DND-41 (cell line): ENCODE data around the gene TLR8.
"Not testable (repeated sequence)": the region's sequence is repeated elsewhere in the genome, so short reads cannot be mapped to it uniquely, and the experiment has no call there.

Experiments used
- ATAC-seq: fragments of 200-7000 bp; cut with Tn5 transposase; 3 replicates; pipeline ENCODE4 v1.9.1; 2021; ENCODE audit warnings: low read depth; ENCODE audit not compliant: insufficient read depth
- DNase-seq: peaks from one replicate; pipeline ENCODE4 v3.0.0-alpha.2; 2020
- H2AFZ ChIP-seq: 2 replicates; pipeline ENCODE4 v1.6.0; 2012; ENCODE audit warnings: low read depth, low read length
- H3K27ac ChIP-seq: 2 replicates; pipeline ENCODE4 v1.5.1; 2012; ENCODE audit warnings: low read length, inconsistent platforms
- H3K27me3 ChIP-seq: fragments of 200-600 bp; sonication (generic); 2 replicates; pipeline ENCODE4 v1.6.0; 2012; ENCODE audit warnings: low read length, mild to moderate bottlenecking, inconsistent platforms; ENCODE audit not compliant: insufficient read depth, poor library complexity
- H3K36me3 ChIP-seq: 2 replicates; pipeline ENCODE4 v1.5.1; 2012; ENCODE audit warnings: low read length, inconsistent platforms; ENCODE audit not compliant: insufficient read depth
- H3K4me1 ChIP-seq: 2 replicates; pipeline ENCODE4 v1.5.1; 2012; ENCODE audit warnings: mild to moderate bottlenecking, low read length; ENCODE audit not compliant: insufficient read depth
- H3K4me2 ChIP-seq: 2 replicates; pipeline ENCODE4 v1.6.0; 2012; ENCODE audit warnings: mild to moderate bottlenecking, moderate library complexity, low read length, inconsistent platforms; ENCODE audit not compliant: insufficient read depth
- H3K4me3 ChIP-seq, 2 experiments: fragments of 200-600 bp in 1 of 2; shearing (Covaris generic) in 1 of 2; 2 replicates each; pipeline ENCODE4 v1.5.1; 2012 to 2016; ENCODE audit warnings: inconsistent platforms in 2 of 2, low read length in 2 of 2, mild to moderate bottlenecking in 2 of 2, low read depth in 1 of 2, moderate library complexity in 1 of 2
- H3K79me2 ChIP-seq: 2 replicates; pipeline ENCODE4 v1.6.0; 2012; ENCODE audit warnings: low read length, inconsistent platforms; ENCODE audit not compliant: insufficient read depth
- H3K9ac ChIP-seq: 2 replicates; pipeline ENCODE4 v1.6.0; 2012; ENCODE audit warnings: low read depth, mild to moderate bottlenecking, inconsistent platforms, low read length, moderate library complexity
- H3K9me3 ChIP-seq: 2 replicates; pipeline ENCODE4 v1.5.1; 2012; ENCODE audit warnings: low read length, moderate library complexity, mild to moderate bottlenecking, inconsistent platforms; ENCODE audit not compliant: insufficient read depth, severe bottlenecking
- H4K20me1 ChIP-seq: 2 replicates; pipeline ENCODE4 v1.6.0; 2012; ENCODE audit warnings: low read length; ENCODE audit not compliant: insufficient read depth
- EZH2 ChIP-seq: IDR thresholded peaks from 3 replicates; pipeline ENCODE4 v1.6.1; 2012; ENCODE audit warnings: borderline replicate concordance, low read depth, mild to moderate bottlenecking, moderate library complexity, low read length, inconsistent platforms; ENCODE audit not compliant: severe bottlenecking
- TF ChIP-seq, protein P1 (sequence below): IDR thresholded peaks from 2 replicates; pipeline ENCODE4 v1.5.1; 2012; ENCODE audit warnings: borderline replicate concordance, low read length, moderate library complexity, mild to moderate bottlenecking; ENCODE audit not compliant: poor library complexity, severe bottlenecking; ENCODE audit errors: extremely low read depth

TLR8 gene

DNA sequence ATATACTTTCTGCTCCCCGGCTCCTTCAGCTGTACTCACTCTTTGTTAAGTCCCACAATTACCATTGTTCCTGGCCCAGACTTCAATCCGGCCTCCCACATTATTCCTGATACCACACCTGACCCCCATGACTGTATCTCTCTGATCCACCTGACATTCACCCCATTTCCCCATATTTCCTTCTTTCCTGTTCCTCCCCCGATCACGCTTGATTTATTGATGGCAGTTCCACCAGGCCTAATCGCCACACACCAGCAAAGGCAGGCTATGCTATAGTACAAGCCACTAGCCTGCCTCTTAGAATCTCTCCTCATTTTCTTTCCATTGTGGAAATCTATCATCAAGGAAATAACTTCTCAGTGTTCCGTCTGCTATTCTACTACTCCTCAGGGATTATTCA lies 37.2 kb downstream of the TLR8 start:
- not testable (repeated sequence) for H2AFZ ChIP-seq, H3K27me3 ChIP-seq, H3K9me3 ChIP-seq, H3K27ac ChIP-seq, H3K4me3 ChIP-seq, ATAC-seq, H3K4me2 ChIP-seq, H3K9ac ChIP-seq, H3K36me3 ChIP-seq, H4K20me1 ChIP-seq, DNase-seq
- H3K4me1 ChIP-seq, result peaks cover 24% of the 10 kb centered on the region
- H3K79me2 ChIP-seq, result peaks cover 19% of the 10 kb centered on the region

DNA sequence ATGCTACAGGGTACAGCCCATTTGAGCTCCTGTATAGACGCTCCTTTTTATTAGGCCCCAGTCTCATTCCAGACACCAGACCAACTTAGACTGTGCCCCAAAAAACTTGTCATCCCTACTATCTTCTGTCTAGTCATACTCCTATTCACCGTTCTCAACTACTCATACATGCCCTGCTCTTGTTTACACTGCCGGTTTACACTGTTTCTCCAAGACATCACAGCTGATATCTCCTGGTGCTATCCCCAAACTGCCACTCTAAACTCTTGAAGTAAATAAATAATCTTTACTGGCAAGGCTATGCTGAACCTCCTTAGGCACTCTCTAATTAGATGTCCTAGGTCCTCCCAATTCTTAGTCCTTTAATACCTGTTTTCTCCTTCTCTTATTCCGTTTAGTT lies 38.0 kb downstream of the TLR8 start:
- not testable (repeated sequence) for H3K27ac ChIP-seq, H3K4me2 ChIP-seq, ATAC-seq, H4K20me1 ChIP-seq, DNase-seq, H3K36me3 ChIP-seq, H3K27me3 ChIP-seq, H3K9ac ChIP-seq, H3K9me3 ChIP-seq, H2AFZ ChIP-seq, H3K4me3 ChIP-seq
- peaks cover 27% of the 10 kb centered on the region for H3K79me2 ChIP-seq
- H3K4me1 ChIP-seq, result peaks cover 32% of the 10 kb centered on the region

DNA sequence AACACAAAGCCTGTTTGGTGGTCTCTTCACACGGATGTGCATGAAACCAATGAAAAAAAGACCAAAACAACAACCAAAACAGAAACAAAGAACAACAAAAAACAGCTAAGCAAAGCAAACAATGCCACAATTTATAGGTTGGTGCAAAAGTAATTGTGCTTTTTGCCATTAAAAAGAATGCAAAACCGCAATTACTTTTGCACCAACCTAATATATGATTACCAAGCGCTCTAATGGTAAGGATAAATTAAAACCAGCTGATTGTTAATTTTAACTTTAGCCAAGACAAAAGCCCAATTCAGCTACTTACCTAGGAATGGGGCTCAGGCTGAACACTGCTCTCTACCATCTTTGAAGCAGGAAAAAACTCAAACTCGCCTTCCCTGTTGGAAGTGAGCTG lies 39.1 kb downstream of the TLR8 start:
- Histone ChIP-seq H4K20me1 (no peaks in the 10 kb centered on the region), H3K9me3 (no peaks in the 10 kb centered on the region), H3K4me2 (no peak overlapping the region), H3K79me2 (peaks cover 36% of the 10 kb centered on the region), H3K27ac (no peak overlapping the region), H3K4me3 (no peak overlapping the region), H3K36me3 (no peaks in the 10 kb centered on the region), H3K4me1 (peaks cover 43% of the 10 kb centered on the region), H3K27me3 (no peaks in the 10 kb centered on the region), H3K9ac (no peak overlapping the region), H2AFZ (no peak overlapping the region)
- TF ChIP-seq, protein P1, sequence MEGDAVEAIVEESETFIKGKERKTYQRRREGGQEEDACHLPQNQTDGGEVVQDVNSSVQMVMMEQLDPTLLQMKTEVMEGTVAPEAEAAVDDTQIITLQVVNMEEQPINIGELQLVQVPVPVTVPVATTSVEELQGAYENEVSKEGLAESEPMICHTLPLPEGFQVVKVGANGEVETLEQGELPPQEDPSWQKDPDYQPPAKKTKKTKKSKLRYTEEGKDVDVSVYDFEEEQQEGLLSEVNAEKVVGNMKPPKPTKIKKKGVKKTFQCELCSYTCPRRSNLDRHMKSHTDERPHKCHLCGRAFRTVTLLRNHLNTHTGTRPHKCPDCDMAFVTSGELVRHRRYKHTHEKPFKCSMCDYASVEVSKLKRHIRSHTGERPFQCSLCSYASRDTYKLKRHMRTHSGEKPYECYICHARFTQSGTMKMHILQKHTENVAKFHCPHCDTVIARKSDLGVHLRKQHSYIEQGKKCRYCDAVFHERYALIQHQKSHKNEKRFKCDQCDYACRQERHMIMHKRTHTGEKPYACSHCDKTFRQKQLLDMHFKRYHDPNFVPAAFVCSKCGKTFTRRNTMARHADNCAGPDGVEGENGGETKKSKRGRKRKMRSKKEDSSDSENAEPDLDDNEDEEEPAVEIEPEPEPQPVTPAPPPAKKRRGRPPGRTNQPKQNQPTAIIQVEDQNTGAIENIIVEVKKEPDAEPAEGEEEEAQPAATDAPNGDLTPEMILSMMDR, result no peak
- no peak for TF ChIP-seq EZH2
- DNase-seq (no peak), ATAC-seq (no peak)

DNA sequence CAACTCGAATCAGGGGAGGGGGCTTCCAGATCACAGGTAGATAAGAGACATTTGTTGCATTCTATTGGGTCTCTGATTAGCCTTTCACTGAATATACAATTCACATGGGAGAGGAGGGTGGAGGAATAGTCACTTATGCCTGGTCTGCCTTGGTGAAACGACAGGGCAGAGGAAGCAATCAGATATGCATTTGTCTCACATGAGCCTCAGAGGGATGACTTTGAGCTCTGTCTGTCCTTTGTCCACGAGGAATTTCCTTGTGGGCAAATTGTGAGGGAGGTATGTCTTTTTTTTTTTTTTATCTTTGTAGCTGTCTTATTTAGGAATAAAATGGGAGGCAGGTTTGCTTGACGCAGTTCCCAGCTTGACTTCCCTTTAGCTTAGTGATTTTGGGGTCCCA lies 40.0 kb downstream of the TLR8 start:
- Histone ChIP-seq H3K9ac (peak overlapping the region; percentile 52; the same call in 1 of the 2 replicates), H3K4me2 (0 out of 2 replicates have a peak overlapping the region, but pooled peaks have one; percentile 51), H3K9me3 (no peaks in the 10 kb centered on the region), H3K36me3 (no peaks in the 10 kb centered on the region), H3K79me2 (peaks cover 45% of the 10 kb centered on the region), H3K27me3 (no peaks in the 10 kb centered on the region), H2AFZ (no peak overlapping the region), H3K4me1 (peaks cover 52% of the 10 kb centered on the region), H3K27ac (peak overlapping the region; percentile 80; the same call in 1 of the 2 replicates), H4K20me1 (no peaks in the 10 kb centered on the region), H3K4me3 (no peak overlapping the region)
- no peak for DNase-seq
- no peak for ATAC-seq
- TF ChIP-seq, protein P1, result no peak
- no peak for TF ChIP-seq EZH2
